ENCODE data around the gene ST7.

- TF ChIP-seq, protein P1, sequence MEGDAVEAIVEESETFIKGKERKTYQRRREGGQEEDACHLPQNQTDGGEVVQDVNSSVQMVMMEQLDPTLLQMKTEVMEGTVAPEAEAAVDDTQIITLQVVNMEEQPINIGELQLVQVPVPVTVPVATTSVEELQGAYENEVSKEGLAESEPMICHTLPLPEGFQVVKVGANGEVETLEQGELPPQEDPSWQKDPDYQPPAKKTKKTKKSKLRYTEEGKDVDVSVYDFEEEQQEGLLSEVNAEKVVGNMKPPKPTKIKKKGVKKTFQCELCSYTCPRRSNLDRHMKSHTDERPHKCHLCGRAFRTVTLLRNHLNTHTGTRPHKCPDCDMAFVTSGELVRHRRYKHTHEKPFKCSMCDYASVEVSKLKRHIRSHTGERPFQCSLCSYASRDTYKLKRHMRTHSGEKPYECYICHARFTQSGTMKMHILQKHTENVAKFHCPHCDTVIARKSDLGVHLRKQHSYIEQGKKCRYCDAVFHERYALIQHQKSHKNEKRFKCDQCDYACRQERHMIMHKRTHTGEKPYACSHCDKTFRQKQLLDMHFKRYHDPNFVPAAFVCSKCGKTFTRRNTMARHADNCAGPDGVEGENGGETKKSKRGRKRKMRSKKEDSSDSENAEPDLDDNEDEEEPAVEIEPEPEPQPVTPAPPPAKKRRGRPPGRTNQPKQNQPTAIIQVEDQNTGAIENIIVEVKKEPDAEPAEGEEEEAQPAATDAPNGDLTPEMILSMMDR (IDR thresholded peaks at IDR 0.05) = no peak
- no peak for TF ChIP-seq POLR2AphosphoS5 (IDR thresholded peaks at IDR 0.05)
- no peak for TF ChIP-seq POLR2A (IDR thresholded peaks at IDR 0.05)
Observed at GRCh38 chr7:117025891-117026290, 72.6 kb downstream of the ST7 start.

Data from transverse colon (tissue), 4 donors.